ENCODE results near the gene PTPRC.

The PTPRC gene

DNA sequence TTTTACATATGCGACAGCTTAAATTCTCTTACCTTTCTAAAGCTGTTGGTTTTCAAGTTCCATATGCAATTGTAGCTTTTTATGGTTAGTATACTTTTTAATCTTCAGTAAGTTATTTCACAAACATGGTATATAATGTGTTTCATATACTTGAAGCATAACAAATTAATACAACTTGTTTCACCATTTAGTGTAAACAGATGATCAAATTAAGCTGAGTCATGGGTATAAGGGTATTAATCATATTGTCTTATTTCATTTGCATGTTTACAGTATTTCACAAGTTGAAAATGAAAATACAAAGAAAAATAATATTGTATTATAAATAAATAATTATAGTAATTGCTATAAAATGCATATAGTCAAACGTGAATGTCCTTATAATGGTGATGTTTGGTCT lies 92.1 kb downstream of the PTPRC start:
- TF ChIP-seq FOXP2 (optimal IDR thresholded peaks at IDR 0.05; ENCODE audit: borderline replicate concordance, extremely low read depth, extremely low read length, insufficient read depth), result no peak
- no peak for TF ChIP-seq POLR2AphosphoS5 (IDR thresholded peaks at IDR 0.05; ENCODE audit: low read depth, low read length)
- TF ChIP-seq SIN3A (IDR thresholded peaks at IDR 0.05; ENCODE audit: borderline replicate concordance, insufficient read depth, low read length), result no peak
- TF ChIP-seq, protein P1, sequence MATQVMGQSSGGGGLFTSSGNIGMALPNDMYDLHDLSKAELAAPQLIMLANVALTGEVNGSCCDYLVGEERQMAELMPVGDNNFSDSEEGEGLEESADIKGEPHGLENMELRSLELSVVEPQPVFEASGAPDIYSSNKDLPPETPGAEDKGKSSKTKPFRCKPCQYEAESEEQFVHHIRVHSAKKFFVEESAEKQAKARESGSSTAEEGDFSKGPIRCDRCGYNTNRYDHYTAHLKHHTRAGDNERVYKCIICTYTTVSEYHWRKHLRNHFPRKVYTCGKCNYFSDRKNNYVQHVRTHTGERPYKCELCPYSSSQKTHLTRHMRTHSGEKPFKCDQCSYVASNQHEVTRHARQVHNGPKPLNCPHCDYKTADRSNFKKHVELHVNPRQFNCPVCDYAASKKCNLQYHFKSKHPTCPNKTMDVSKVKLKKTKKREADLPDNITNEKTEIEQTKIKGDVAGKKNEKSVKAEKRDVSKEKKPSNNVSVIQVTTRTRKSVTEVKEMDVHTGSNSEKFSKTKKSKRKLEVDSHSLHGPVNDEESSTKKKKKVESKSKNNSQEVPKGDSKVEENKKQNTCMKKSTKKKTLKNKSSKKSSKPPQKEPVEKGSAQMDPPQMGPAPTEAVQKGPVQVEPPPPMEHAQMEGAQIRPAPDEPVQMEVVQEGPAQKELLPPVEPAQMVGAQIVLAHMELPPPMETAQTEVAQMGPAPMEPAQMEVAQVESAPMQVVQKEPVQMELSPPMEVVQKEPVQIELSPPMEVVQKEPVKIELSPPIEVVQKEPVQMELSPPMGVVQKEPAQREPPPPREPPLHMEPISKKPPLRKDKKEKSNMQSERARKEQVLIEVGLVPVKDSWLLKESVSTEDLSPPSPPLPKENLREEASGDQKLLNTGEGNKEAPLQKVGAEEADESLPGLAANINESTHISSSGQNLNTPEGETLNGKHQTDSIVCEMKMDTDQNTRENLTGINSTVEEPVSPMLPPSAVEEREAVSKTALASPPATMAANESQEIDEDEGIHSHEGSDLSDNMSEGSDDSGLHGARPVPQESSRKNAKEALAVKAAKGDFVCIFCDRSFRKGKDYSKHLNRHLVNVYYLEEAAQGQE (IDR thresholded peaks at IDR 0.05; ENCODE audit: insufficient read depth in 1 of 2, low read depth in 2 of 2, low read length in 2 of 2), result no peak
- TF ChIP-seq TAF1 (IDR thresholded peaks at IDR 0.05; ENCODE audit: borderline replicate concordance, insufficient read depth, low read length), result no peak

DNA sequence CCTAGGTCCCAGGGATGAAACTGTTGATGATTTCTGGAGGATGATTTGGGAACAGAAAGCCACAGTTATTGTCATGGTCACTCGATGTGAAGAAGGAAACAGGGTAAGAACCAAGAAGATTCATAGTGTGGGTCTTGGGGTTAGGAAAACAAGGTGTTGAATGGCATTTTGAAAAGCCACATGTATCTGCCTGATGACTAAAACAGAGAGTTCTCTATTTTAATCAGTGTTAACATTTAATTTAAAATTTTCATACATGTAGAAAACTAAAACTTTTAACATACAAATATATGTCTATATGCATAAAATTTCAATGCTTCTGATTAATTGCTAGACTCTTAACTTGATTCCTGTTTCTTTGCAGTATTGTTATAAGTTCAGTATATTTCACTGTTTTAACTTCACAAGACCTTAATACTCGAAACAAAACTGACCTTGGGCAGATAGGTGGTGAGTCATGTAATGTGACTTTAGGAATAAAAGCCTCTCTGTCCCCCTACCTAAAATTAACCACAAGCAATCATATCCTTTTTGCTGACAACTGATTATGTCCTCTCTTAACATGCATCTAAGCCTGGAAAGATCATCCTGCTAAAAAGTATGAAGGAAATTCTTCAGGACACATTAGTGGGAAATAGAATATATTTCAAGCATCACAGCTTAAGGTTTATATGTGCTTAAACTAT lies 95.6 kb downstream of the PTPRC start:
- TF ChIP-seq SIN3A (IDR thresholded peaks at IDR 0.05; ENCODE audit: borderline replicate concordance, insufficient read depth, low read length), result no peak
- no peak for TF ChIP-seq FOXP2 (optimal IDR thresholded peaks at IDR 0.05; ENCODE audit: borderline replicate concordance, extremely low read depth, extremely low read length, insufficient read depth)
- TF ChIP-seq, protein P1 (IDR thresholded peaks at IDR 0.05; ENCODE audit: insufficient read depth in 1 of 2, low read depth in 2 of 2, low read length in 2 of 2), result no peak
- no peak for TF ChIP-seq POLR2AphosphoS5 (IDR thresholded peaks at IDR 0.05; ENCODE audit: low read depth, low read length)
- TF ChIP-seq TAF1 (IDR thresholded peaks at IDR 0.05; ENCODE audit: borderline replicate concordance, insufficient read depth, low read length), result no peak

DNA sequence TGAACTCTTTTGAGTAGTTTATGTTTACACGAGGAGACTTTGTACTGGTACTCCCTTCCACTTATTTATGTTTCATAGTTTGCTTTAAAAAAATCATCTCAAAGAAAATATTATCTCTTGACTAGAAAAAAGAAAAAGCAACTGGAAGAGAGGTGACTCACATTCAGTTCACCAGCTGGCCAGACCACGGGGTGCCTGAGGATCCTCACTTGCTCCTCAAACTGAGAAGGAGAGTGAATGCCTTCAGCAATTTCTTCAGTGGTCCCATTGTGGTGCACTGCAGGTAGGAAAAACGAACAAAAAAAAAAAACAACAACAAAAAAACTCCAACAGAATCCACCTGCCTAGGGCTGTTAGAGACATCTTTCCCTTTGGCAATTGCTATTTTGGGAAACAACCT lies 102.9 kb downstream of the PTPRC start:
- TF ChIP-seq, protein P1 (IDR thresholded peaks at IDR 0.05; ENCODE audit: insufficient read depth in 1 of 2, low read depth in 2 of 2, low read length in 2 of 2), result no peak
- TF ChIP-seq TAF1 (IDR thresholded peaks at IDR 0.05; ENCODE audit: borderline replicate concordance, insufficient read depth, low read length), result no peak
- no peak for TF ChIP-seq POLR2AphosphoS5 (IDR thresholded peaks at IDR 0.05; ENCODE audit: low read depth, low read length)
- no peak for TF ChIP-seq SIN3A (IDR thresholded peaks at IDR 0.05; ENCODE audit: borderline replicate concordance, insufficient read depth, low read length)
- no peak for TF ChIP-seq FOXP2 (optimal IDR thresholded peaks at IDR 0.05; ENCODE audit: borderline replicate concordance, extremely low read depth, extremely low read length, insufficient read depth)

DNA sequence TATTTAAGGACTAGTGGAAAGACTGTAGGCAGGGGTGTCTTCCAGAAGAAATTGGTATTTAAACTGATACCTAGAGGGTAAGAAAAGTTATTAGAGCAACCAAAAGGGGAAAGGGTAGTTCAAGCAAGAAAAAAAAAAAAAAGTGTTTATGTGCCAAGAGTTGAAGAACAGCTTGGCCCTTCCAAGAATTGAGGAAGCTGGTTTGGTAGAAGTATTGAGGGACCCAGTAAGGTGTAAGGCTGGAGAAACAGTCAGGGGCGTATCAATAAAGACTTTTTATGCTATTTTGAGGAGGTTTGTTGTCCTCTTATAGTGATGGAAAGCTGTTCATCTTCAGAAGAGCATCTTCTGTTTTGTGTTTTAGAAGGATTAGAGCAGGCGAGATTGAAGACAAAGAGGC lies 108.3 kb downstream of the PTPRC start:
- TF ChIP-seq FOXP2 (optimal IDR thresholded peaks at IDR 0.05; ENCODE audit: borderline replicate concordance, extremely low read depth, extremely low read length, insufficient read depth), result no peak
- TF ChIP-seq POLR2AphosphoS5 (IDR thresholded peaks at IDR 0.05; ENCODE audit: low read depth, low read length), result no peak
- TF ChIP-seq, protein P1 (IDR thresholded peaks at IDR 0.05; ENCODE audit: insufficient read depth in 1 of 2, low read depth in 2 of 2, low read length in 2 of 2), result no peak
- TF ChIP-seq TAF1 (IDR thresholded peaks at IDR 0.05; ENCODE audit: borderline replicate concordance, insufficient read depth, low read length), result no peak
- TF ChIP-seq SIN3A (IDR thresholded peaks at IDR 0.05; ENCODE audit: borderline replicate concordance, insufficient read depth, low read length), result no peak

Data from PFSK-1 (cell line).